Gastrocnemius medialis (tissue), 4 donors: Measurements from ENCODE around the gene NMT2.

Source experiments
- CTCF ChIP-seq, 5 experiments: fragments of 450-650 bp in 3 of 5; fragments of 200-600 bp in 2 of 5; sonication (generic) in 2 of 5; IDR thresholded peaks in 4 of 5; conservative IDR thresholded peaks in 1 of 5; 1 replicate in 4 of 5; 2 replicates in 1 of 5; pipeline ENCODE4 v1.5.1; 2016 to 2019; ENCODE audit warnings: antibody characterized with exemption in 5 of 5, mild to moderate bottlenecking in 3 of 5, moderate library complexity in 3 of 5
- POLR2A ChIP-seq, 2 donors: fragments of 450-650 bp; IDR thresholded peaks; one replicate each; pipeline ENCODE4 v1.6.1; 2017; ENCODE audit warnings: antibody characterized with exemption in 2 of 2, mild to moderate bottlenecking in 2 of 2, moderate library complexity in 2 of 2

GRCh38 chr10:15118615-15119014 lies 49.9 kb downstream of the NMT2 start:
- TF ChIP-seq CTCF (IDR thresholded peaks at IDR 0.05 in 4 of 5, conservative IDR thresholded peaks at IDR 0.05 in 1 of 5) (no peak), POLR2A (IDR thresholded peaks at IDR 0.05) (no peak)
